Activated T-helper 1 cell treated with anti-CD3 and anti-CD28 coated beads, Interleukin-12 subunit alpha, Interleukin-12 subunit beta, Interleukin-2, Interleukin-4 antibody, amounts not matched to agents 30 ng/mL and 10 ng/mL and 1 ng/mL, durations not matched to agents 14 hours and 24 hours and 36 hours (primary cell): ENCODE measurements around the gene TP53INP2. TPM values are rescaled to one million over a fixed set of nuclear protein-coding genes. Genes with fewer than 3 reads are reported as not detected.

Source experiments
- DNase-seq: peaks from one replicate; pipeline ENCODE4 v3.0.0; 2021; ENCODE audit warnings: low spot score
- H3K27ac Mint-ChIP-seq: one replicate; pipeline ENCODE4 v1.8.0; 2021; ENCODE audit warnings: mild to moderate bottlenecking, mixed read lengths
- H3K27me3 Mint-ChIP-seq: one replicate; pipeline ENCODE4 v1.8.0; 2022; ENCODE audit warnings: mild to moderate bottlenecking, moderate library complexity, mixed read lengths; ENCODE audit not compliant: insufficient read depth
- H3K36me3 Mint-ChIP-seq: one replicate; pipeline ENCODE4 v1.8.0; 2021; ENCODE audit warnings: low read depth, mixed read lengths
- H3K4me1 Mint-ChIP-seq: one replicate; pipeline ENCODE4 v1.8.0; 2021; ENCODE audit warnings: low read depth, mixed read lengths
- H3K4me3 Mint-ChIP-seq: one replicate; pipeline ENCODE4 v1.8.0; 2021; ENCODE audit warnings: mild to moderate bottlenecking, moderate library complexity, mixed read lengths
- H3K9me3 Mint-ChIP-seq: one replicate; pipeline ENCODE4 v1.8.0; 2021; ENCODE audit warnings: mixed read lengths
- intact Hi-C: fragments of 100-400 bp; cut with micrococcal nuclease; formaldehyde crosslinking; loops from one replicate; pipeline ENCODE4 v1.15.1; 2024
- total RNA-seq: library from RNA; stranded (reverse); gene quantifications from 2 replicates; pipeline ENCODE4 v1.2.3, GENCODE V29; 2022

TP53INP2 gene
- total RNA-seq, 1 donor from 2014 or later: 3.5 TPM

- no peak for DNase-seq
- Mint-ChIP-seq H3K9me3 (no peaks in the 10 kb centered on the region), H3K36me3 (no peaks in the 10 kb centered on the region), H3K27me3 (peaks cover 5% of the 10 kb centered on the region), H3K4me3 (no peak overlapping the region), H3K4me1 (no peaks in the 10 kb centered on the region), H3K27ac (no peak overlapping the region)
- intact Hi-C loops: no loop called here
Measured at GRCh38 chr20:34689486-34689885, 14.7 kb upstream of the TP53INP2 start.

GRCh38 chr20:34691838-34692237 is 12.3 kb upstream of the TP53INP2 start:
- Mint-ChIP-seq H3K4me1 (no peaks in the 10 kb centered on the region), H3K27me3 (peaks cover 12% of the 10 kb centered on the region), H3K27ac (no peak overlapping the region), H3K36me3 (no peaks in the 10 kb centered on the region), H3K4me3 (no peak overlapping the region), H3K9me3 (no peaks in the 10 kb centered on the region)
- no peak for DNase-seq
- intact Hi-C loops: no loop called here

- intact Hi-C loops: no loop called here
- peaks cover 12% of the 10 kb centered on the region for H3K27me3 Mint-ChIP-seq
- no peak overlapping the region for H3K4me3 Mint-ChIP-seq
- H3K9me3 Mint-ChIP-seq: no peaks in the 10 kb centered on the region
- no peaks in the 10 kb centered on the region for H3K36me3 Mint-ChIP-seq
- no peak for DNase-seq
- no peaks in the 10 kb centered on the region for H3K4me1 Mint-ChIP-seq
- no peak overlapping the region for H3K27ac Mint-ChIP-seq
Measured at GRCh38 chr20:34693414-34693813, 10.7 kb upstream of the TP53INP2 start.

DNA sequence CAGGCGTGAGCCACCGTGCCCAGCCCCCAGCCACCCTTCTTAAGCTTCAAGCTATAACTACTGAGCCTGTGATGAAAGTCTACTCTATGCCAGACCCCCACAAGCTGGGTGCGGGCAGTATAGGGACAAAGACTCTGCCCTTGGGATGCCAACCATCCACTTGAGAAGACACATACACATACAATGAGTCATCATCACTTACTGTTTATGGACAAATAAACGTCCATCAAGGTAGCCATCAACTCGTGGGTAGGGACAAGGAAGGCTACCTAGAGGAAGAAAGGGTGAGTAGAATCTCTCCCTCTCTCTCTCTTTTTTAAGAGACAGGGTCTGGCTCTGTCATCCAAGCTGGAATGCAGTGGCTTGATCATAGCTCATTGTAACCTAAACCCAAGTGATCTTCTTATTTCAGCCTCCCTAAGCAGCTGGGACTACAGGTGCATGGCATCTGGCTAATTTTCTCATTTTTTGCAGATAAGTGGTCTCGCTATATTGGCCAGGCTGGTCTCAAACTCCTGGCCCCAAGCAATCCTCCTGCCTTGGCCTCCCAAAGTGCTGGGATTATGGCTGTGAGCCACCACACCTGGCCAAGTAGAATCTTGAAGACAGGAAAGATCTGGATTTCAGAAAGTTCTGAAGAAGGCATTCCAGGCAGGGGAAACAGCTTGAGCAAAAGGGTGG is 2.6 kb upstream of the TP53INP2 start:
- no peaks in the 10 kb centered on the region for H3K9me3 Mint-ChIP-seq
- H3K4me1 Mint-ChIP-seq: peaks cover 34% of the 10 kb centered on the region
- intact Hi-C loops: loop anchor here (10.0 kb wide), 2 partner anchors 573 to 707 kb away; partner anchors contain the start of genes MMP24OS and RALY
- no peak for DNase-seq
- H3K27me3 Mint-ChIP-seq: peaks cover 20% of the 10 kb centered on the region
- H3K4me3 Mint-ChIP-seq: peak overlapping the region; percentile 22
- H3K36me3 Mint-ChIP-seq: no peaks in the 10 kb centered on the region
- no peak overlapping the region for H3K27ac Mint-ChIP-seq

- H3K36me3 Mint-ChIP-seq: no peaks in the 10 kb centered on the region
- intact Hi-C loops: loop anchor here (10.0 kb wide), 2 partner anchors 572 to 708 kb away; partner anchors contain the start of genes MMP24OS and RALY
- no peaks in the 10 kb centered on the region for H3K9me3 Mint-ChIP-seq
- H3K27ac Mint-ChIP-seq: no peak overlapping the region
- DNase-seq: no peak
- peaks cover 43% of the 10 kb centered on the region for H3K4me1 Mint-ChIP-seq
- H3K4me3 Mint-ChIP-seq: peak overlapping the region; percentile 94
- peaks cover 20% of the 10 kb centered on the region for H3K27me3 Mint-ChIP-seq
Measured at GRCh38 chr20:34703061-34703423, 1.1 kb upstream of the TP53INP2 start.

GRCh38 chr20:34703424-34704176 is 544 bp upstream of the TP53INP2 start:
- Mint-ChIP-seq H3K9me3 (no peaks in the 10 kb centered on the region), H3K4me3 (peak overlapping the region; percentile 94), H3K27me3 (peaks cover 20% of the 10 kb centered on the region), H3K4me1 (peaks cover 49% of the 10 kb centered on the region), H3K36me3 (no peaks in the 10 kb centered on the region), H3K27ac (peak overlapping the region; percentile 89)
- no peak for DNase-seq
- intact Hi-C loops: loop anchor here (1.0 to 10.0 kb wide), 10 partner anchors 15 to 709 kb away; partner anchors contain the start of genes AHCY, DYNLRB1, MAP1LC3A and MMP24OS

DNA sequence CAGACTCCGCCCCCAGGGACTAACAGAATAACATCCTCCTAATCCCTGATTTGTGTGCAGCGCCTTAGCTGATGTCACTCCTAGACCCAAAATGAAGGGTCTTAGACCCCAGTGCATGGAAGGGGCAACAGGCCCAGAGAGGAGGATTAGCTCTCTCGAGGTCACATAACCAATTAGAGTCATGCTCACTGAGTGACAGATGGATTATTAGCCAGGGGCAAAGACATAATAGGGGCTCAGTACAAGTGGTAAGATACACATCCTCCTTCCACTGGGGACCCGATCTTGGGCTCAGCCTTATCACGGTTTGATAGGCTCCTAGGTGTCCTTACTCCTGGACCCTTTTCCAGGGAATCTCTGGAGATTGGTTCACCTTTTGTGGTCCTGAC is 858 bp downstream of the TP53INP2 start:
- no peaks in the 10 kb centered on the region for H3K9me3 Mint-ChIP-seq
- peaks cover 52% of the 10 kb centered on the region for H3K4me1 Mint-ChIP-seq
- intact Hi-C loops: loop anchor here (2.0 to 10.0 kb wide), 4 partner anchors 14 to 710 kb away; partner anchors contain the start of genes ITCH, MMP24OS and RALY
- peaks cover 21% of the 10 kb centered on the region for H3K27me3 Mint-ChIP-seq
- no peaks in the 10 kb centered on the region for H3K36me3 Mint-ChIP-seq
- H3K27ac Mint-ChIP-seq: peak overlapping the region; percentile 87
- H3K4me3 Mint-ChIP-seq: peak overlapping the region; percentile 86
- no peak for DNase-seq

- no peaks in the 10 kb centered on the region for H3K36me3 Mint-ChIP-seq
- intact Hi-C loops: loop anchor here (2.0 to 10.0 kb wide), 4 partner anchors 13 to 711 kb away; partner anchors contain the start of genes ITCH, MMP24OS and RALY
- peak overlapping the region; percentile 86 for H3K4me3 Mint-ChIP-seq
- peaks cover 22% of the 10 kb centered on the region for H3K27me3 Mint-ChIP-seq
- no peak for DNase-seq
- no peaks in the 10 kb centered on the region for H3K9me3 Mint-ChIP-seq
- peaks cover 57% of the 10 kb centered on the region for H3K4me1 Mint-ChIP-seq
- H3K27ac Mint-ChIP-seq: peak overlapping the region; percentile 87
Measured at GRCh38 chr20:34705397-34706301, 1.5 kb downstream of the TP53INP2 start.

DNA sequence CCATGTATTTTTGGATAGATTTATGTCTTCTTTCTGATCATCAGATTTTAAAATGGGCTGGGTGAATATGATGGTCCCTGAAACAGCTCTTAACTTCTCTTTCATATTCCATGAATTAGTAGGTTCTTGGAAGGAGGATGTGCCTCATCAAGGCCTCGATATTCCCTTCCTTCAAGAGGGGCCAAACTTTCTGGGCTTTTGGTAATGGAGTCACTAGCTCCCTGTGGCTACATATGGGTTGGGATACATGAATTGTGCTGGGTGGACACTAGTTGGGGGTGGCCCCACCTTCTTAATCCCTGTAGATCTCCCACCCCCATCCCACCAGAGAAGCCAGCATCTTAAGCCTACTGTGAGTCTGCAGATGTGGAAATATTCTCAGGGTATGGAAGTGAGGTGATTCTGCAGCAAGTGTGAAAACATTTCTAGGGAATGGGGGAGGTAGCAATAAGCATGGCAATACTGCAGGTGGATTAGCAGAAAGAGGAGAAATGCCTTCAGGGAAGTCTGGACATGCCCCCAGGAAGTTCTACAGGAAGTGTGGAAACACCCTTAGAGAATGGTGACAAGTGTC is 2.2 kb downstream of the TP53INP2 start:
- intact Hi-C loops: loop anchor here (5.0 to 10.0 kb wide), 3 partner anchors 344 to 712 kb away; partner anchors contain the start of genes ITCH, MMP24OS and RALY
- Mint-ChIP-seq H3K9me3 (no peaks in the 10 kb centered on the region), H3K36me3 (peaks cover 1% of the 10 kb centered on the region), H3K4me3 (peak overlapping the region; percentile 7), H3K27me3 (peaks cover 22% of the 10 kb centered on the region), H3K4me1 (peaks cover 59% of the 10 kb centered on the region), H3K27ac (no peak overlapping the region)
- no peak for DNase-seq

DNA sequence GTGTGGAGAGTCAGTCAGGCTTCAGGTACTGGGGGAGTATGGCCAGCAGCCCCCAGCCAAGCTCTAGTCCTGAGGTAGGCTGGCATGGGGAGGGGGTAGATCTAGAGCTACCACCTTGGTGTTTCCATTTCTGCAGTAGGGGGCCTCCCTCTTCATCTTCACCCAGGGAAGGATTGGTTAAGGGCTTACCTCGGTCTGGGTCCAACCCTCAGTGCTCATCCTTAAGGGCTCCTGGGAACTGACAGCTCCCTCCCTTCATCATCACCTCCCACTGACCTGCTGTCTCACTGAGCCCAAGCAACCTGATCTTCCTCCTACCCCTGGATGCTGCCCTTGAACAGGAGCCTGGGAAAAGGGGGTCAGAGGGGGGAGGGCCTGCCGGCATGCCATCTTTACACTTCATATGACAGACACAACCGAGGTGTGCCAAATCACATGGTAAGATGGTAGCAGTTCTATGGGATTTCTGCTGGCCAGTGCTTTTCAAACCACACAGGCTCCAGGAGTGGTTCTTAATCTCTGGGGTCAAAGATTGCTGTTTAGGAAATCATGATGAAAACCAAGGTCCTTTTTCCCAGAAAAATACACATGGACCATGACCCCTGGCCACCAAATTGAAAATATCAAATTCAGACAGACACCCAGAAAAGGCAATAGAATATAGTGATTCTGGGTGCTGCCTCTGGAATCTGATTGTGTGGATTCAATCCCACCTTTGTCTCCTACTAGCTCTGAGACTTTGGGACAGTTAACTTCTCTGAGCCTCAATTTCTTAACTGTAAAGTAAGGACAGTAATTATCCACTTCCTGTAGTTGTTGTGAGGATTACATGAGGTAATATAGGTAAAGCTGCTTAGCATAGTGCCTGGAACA is 3.0 kb downstream of the TP53INP2 start:
- intact Hi-C loops: loop anchor here (5.0 to 10.0 kb wide), 3 partner anchors 345 to 712 kb away; partner anchors contain the start of genes ITCH, MMP24OS and RALY
- DNase-seq: no peak
- H3K27me3 Mint-ChIP-seq: peaks cover 18% of the 10 kb centered on the region
- peak overlapping the region; percentile 7 for H3K4me3 Mint-ChIP-seq
- peaks cover 1% of the 10 kb centered on the region for H3K36me3 Mint-ChIP-seq
- H3K9me3 Mint-ChIP-seq: no peaks in the 10 kb centered on the region
- peaks cover 59% of the 10 kb centered on the region for H3K4me1 Mint-ChIP-seq
- peak overlapping the region; percentile 12 for H3K27ac Mint-ChIP-seq

DNA sequence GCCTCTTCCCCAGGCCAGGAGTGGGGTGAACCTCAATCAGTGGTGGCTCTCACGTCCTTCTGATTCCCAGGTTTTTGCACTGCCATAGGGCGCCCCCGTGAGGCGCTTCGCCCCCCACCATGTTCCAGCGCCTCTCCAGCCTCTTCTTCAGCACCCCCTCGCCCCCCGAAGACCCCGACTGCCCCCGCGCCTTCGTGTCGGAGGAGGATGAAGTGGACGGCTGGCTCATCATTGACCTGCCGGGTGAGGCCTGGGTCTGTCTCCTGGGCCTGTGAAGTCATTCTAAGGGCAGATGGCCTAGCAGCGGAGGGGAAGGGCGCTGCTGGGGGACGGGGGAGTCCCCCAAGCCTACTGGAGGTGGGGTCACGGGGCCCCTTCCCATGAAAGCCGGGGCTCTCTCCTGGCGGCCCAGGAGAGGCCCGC is 4.5 kb downstream of the TP53INP2 start:
- peaks cover 48% of the 10 kb centered on the region for H3K4me1 Mint-ChIP-seq
- peaks cover 11% of the 10 kb centered on the region for H3K27me3 Mint-ChIP-seq
- intact Hi-C loops: loop anchor here (1.0 to 10.0 kb wide), 12 partner anchors 11 to 953 kb away; partner anchors contain the start of genes AHCY, ITCH, MAP1LC3A and MMP24OS
- H3K9me3 Mint-ChIP-seq: no peaks in the 10 kb centered on the region
- H3K27ac Mint-ChIP-seq: peak overlapping the region; percentile 69
- peak overlapping the region; percentile 85 for H3K4me3 Mint-ChIP-seq
- peaks cover 7% of the 10 kb centered on the region for H3K36me3 Mint-ChIP-seq
- peak; percentile 33 for DNase-seq
